GM12878 (cell line): Measurements from ENCODE around the gene CARD18. TPM values are rescaled to one million over a fixed set of nuclear protein-coding genes. Genes with fewer than 3 reads are reported as not detected.

Experiments
- ATAC-seq: fragments of 200-7000 bp; cut with Tn5 transposase; 3 replicates; pipeline ENCODE4 v1.9.1; 2020; ENCODE audit warnings: mild to moderate bottlenecking, moderate library complexity
- BruUV-seq: library from RNA; stranded (reverse); fragments of 400-500 nt; replicated peaks from 2 replicates; lab custom pipeline; 2021; lab: Mats Ljungman, UMichigan
- CTCF ChIA-PET: fragments of 300-600 bp; sonication (Branson Sonifier 250); formaldehyde crosslinking; extraction: SDS; loops from one replicate; lab custom pipeline; 2021; ENCODE audit warnings: inconsistent platforms; lab: Yijun Ruan, JAX
- POLR2A ChIA-PET: fragments of 350-600 bp; formaldehyde crosslinking; extraction: SDS; loops from one replicate; lab custom pipeline; 2021; ENCODE audit warnings: inconsistent platforms; lab: Charles Lee
- RAD21 ChIA-PET: fragments of 300-600 bp; sonication (Branson Sonifier 250); formaldehyde crosslinking; loops from one replicate; lab custom pipeline; 2023; ENCODE audit warnings: antibody characterized with exemption; ENCODE audit not compliant: unreplicated experiment; lab: Charles Lee
- SMC1A ChIA-PET: fragments of 300-600 bp; sonication (Branson Sonifier 250); formaldehyde crosslinking; loops from one replicate; lab custom pipeline; 2023; ENCODE audit not compliant: unreplicated experiment, uncharacterized antibody; lab: Charles Lee
- DNase-seq: peaks from one replicate; pipeline ENCODE4 v3.0.0-alpha.2; 2011; ENCODE audit warnings: low read depth, low spot score
- FAIRE-seq: peaks from 3 replicates; lab custom pipeline; 2011; peaks lifted over from hg19 to GRCh38; lab: Jason Lieb, UNC
- H2AFZ ChIP-seq: 2 replicates; pipeline ENCODE4 v1.6.0; 2011; ENCODE audit warnings: low read depth, low read length, control low read depth; ENCODE audit not compliant: control insufficient read depth
- H3K27ac ChIP-seq: 2 replicates; pipeline ENCODE4 v1.5.1; 2011; ENCODE audit warnings: control low read depth; ENCODE audit not compliant: control insufficient read depth, insufficient read depth
- H3K27me3 ChIP-seq, 2 experiments: replicated peaks in 1 of 2; 2 replicates each; pipeline versions ENCODE4 v1.6.0 to v1.6.1; 2011; ENCODE audit warnings: low read length in 1 of 2; ENCODE audit not compliant: control insufficient read depth in 2 of 2, insufficient read depth in 2 of 2
- H3K36me3 ChIP-seq, 2 experiments: 2 replicates each; pipeline ENCODE4 v1.5.1; 2011; ENCODE audit warnings: low read length in 1 of 2; ENCODE audit not compliant: control insufficient read depth in 2 of 2, insufficient read depth in 2 of 2
- H3K4me1 ChIP-seq: 2 replicates; pipeline ENCODE4 v1.6.1; 2011; ENCODE audit warnings: mild to moderate bottlenecking, low read length, moderate library complexity, mixed read lengths; ENCODE audit not compliant: control insufficient read depth, insufficient read depth
- H3K4me2 ChIP-seq: 2 replicates; pipeline ENCODE4 v1.6.0; 2011; ENCODE audit warnings: control low read depth; ENCODE audit not compliant: control insufficient read depth, insufficient read depth
- H3K4me3 ChIP-seq: fragments of 200-600 bp; sonication (generic); 2 replicates; pipeline ENCODE4 v1.5.1; 2016
- H3K79me2 ChIP-seq: 2 replicates; pipeline ENCODE4 v1.6.0; 2011; ENCODE audit warnings: low read length; ENCODE audit not compliant: control insufficient read depth, insufficient read depth
- H3K9ac ChIP-seq: 2 replicates; pipeline ENCODE4 v1.8.0; 2011; ENCODE audit warnings: low read length, control low read depth, mixed read lengths; ENCODE audit not compliant: control insufficient read depth, insufficient read depth
- H3K9me3 ChIP-seq: replicated peaks from 3 replicates; pipeline ENCODE4 v1.5.1; 2011; ENCODE audit warnings: mild to moderate bottlenecking, low read length; ENCODE audit not compliant: control insufficient read depth, insufficient read depth
- H4K20me1 ChIP-seq: 2 replicates; pipeline ENCODE4 v1.6.0; 2011; ENCODE audit not compliant: control insufficient read depth, insufficient read depth
- BCL11A ChIP-seq: IDR thresholded peaks from 2 replicates; pipeline ENCODE4 v1.6.1; 2011; ENCODE audit warnings: low read depth, low read length
- ETV6 ChIP-seq, 2 experiments: fragments of 450-650 bp in 1 of 2; IDR thresholded peaks in 1 of 2; conservative IDR thresholded peaks in 1 of 2; 2 replicates each; pipeline ENCODE4 v1.6.1; 2014; ENCODE audit warnings: antibody characterized with exemption in 1 of 2, borderline replicate concordance in 1 of 2, low read depth in 1 of 2, mild to moderate bottlenecking in 1 of 2, moderate library complexity in 1 of 2
- IKZF2 ChIP-seq, 2 experiments: fragments of 450-650 bp; IDR thresholded peaks; 2 replicates each; pipeline ENCODE4 v1.6.1; 2017; ENCODE audit warnings: mild to moderate bottlenecking in 2 of 2, moderate library complexity in 2 of 2
- MEF2A ChIP-seq: IDR thresholded peaks from 2 replicates; pipeline ENCODE4 v1.6.1; 2011; ENCODE audit warnings: low read depth, mild to moderate bottlenecking, low read length, moderate library complexity; ENCODE audit not compliant: insufficient read depth
- NBN ChIP-seq: fragments of 450-650 bp; IDR thresholded peaks from 2 replicates; pipeline ENCODE4 v1.6.1; 2016
- SMAD1 ChIP-seq: fragments of 450-650 bp; IDR thresholded peaks from 2 replicates; pipeline ENCODE4 v1.6.1; 2018; ENCODE audit warnings: mild to moderate bottlenecking, low read depth; ENCODE audit not compliant: partially characterized antibody
- SPI1 ChIP-seq: IDR thresholded peaks from 2 replicates; pipeline ENCODE4 v1.6.1; 2011; ENCODE audit warnings: low read depth, mild to moderate bottlenecking, low read length, moderate library complexity, borderline replicate concordance; ENCODE audit not compliant: insufficient read depth
- ZNF384 ChIP-seq: IDR thresholded peaks from 2 replicates; pipeline ENCODE4 v1.6.1; 2012; ENCODE audit warnings: low read depth, mild to moderate bottlenecking, low read length, improper control_type of control experiment, borderline replicate concordance
- ZNF622 ChIP-seq: fragments of 450-650 bp; IDR thresholded peaks from 2 replicates; pipeline ENCODE4 v1.6.1; 2017; ENCODE audit warnings: mild to moderate bottlenecking, inconsistent platforms
- WGBS: methylation state at CpG from one replicate; pipeline ENCODE4 v1.1.6; 2016; ENCODE audit warnings: low lambda C conversion rate; ENCODE audit not compliant: insufficient replicate concordance, insufficient coverage; ENCODE audit errors: missing lambda C conversion rate; 5-methylcytosine and 5-hydroxymethylcytosine counted together
- in situ Hi-C: fragments of 300-500 bp; cut with MboI; formaldehyde crosslinking; loops from 9 replicates; pipeline ENCODE4 v1.14.3; 2018; ENCODE audit warnings: mixed read lengths
- intact Hi-C: fragments of 100-400 bp; cut with micrococcal nuclease; formaldehyde crosslinking; loops from one replicate; pipeline ENCODE4 v1.14.2; 2022; ENCODE audit not compliant: unreplicated experiment
- polyA plus RNA-seq, 11 experiments: library from polyadenylated mRNA; depleted of rRNA in 4 of 11; unstranded in 6 of 11; stranded (reverse) in 5 of 11; fragments of >200 nt; fragmentation: Nextera tagmentation in 4 of 11; fragmentation: Illumina TruSeq in 1 of 11; extraction: Ambion mirVana in 4 of 11; extraction: Trizol in 1 of 11; gene quantifications; 1 replicate in 1 of 11; 2 replicates in 10 of 11; pipeline versions ENCODE4 v1.2.1 to v1.2.3, GENCODE V29; 2011 to 2016; ENCODE audit warnings: inconsistent platforms in 2 of 11, missing spikeins in 2 of 11, low read depth in 1 of 11
- total RNA-seq, 4 experiments: library from RNA; depleted of rRNA in 3 of 4; stranded (reverse); fragments of >200 nt in 3 of 4; fragmentation: Illumina TruSeq in 1 of 4; extraction: Trizol in 1 of 4; gene quantifications; 2 replicates each; pipeline versions ENCODE4 v1.2.1 to v1.2.3, GENCODE V29; 2013 to 2021
- TF ChIP-seq, protein P1 (sequence below): fragments of 450-650 bp; IDR thresholded peaks from 2 replicates; pipeline ENCODE4 v1.6.1; 2017; ENCODE audit warnings: mild to moderate bottlenecking
- TF ChIP-seq, protein P2 (sequence below): fragments of 150-350 bp; IDR thresholded peaks from 2 replicates; pipeline ENCODE4 v1.6.1; 2014; ENCODE audit warnings: mild to moderate bottlenecking, low read depth, low read length
- TF ChIP-seq, protein P3 (sequence below): fragments of 450-650 bp; formaldehyde crosslinking; IDR thresholded peaks from 2 replicates; pipeline ENCODE4 v1.4.0; 2022; ENCODE audit warnings: mild to moderate bottlenecking, moderate library complexity

The CARD18 gene
- total and polyA plus RNA-seq, 10 of the 15 experiments (the other 5 are each of a cell fraction or from before 2014, with no cell fraction given): not detected

DNA sequence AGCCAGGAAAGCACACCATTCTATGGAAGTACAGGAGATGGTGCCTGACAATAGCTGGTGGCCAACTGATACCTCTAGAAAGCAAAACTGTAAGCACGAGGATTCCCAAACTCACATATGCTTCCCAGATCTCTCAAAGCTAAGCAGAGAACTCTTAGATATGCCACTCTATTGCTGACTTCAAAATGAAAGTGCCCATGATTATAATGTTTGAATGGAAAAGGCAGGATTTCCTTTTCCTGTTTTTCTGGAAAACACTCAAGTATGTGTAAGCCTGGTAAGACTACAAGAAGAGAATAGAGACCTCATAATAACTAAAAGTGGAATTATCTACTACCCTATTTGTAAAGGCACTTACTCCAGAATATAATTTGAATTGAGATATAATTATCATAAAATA lies 2.6 kb upstream of the CARD18 start:
- 11% methylated on average over 1 of the region's 1 CpG for WGBS
- no peaks in the 10 kb centered on the region for H3K79me2 ChIP-seq
- no peak for TF ChIP-seq IKZF2 (IDR thresholded peaks at IDR 0.05)
- TF ChIP-seq ZNF384: no peak
- no peak for TF ChIP-seq ZNF622
- TF ChIP-seq, protein P1, sequence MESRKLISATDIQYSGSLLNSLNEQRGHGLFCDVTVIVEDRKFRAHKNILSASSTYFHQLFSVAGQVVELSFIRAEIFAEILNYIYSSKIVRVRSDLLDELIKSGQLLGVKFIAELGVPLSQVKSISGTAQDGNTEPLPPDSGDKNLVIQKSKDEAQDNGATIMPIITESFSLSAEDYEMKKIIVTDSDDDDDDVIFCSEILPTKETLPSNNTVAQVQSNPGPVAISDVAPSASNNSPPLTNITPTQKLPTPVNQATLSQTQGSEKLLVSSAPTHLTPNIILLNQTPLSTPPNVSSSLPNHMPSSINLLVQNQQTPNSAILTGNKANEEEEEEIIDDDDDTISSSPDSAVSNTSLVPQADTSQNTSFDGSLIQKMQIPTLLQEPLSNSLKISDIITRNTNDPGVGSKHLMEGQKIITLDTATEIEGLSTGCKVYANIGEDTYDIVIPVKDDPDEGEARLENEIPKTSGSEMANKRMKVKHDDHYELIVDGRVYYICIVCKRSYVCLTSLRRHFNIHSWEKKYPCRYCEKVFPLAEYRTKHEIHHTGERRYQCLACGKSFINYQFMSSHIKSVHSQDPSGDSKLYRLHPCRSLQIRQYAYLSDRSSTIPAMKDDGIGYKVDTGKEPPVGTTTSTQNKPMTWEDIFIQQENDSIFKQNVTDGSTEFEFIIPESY: no peak
- no peak for TF ChIP-seq SPI1
- no peak for TF ChIP-seq BCL11A
- no peak for TF ChIP-seq SMAD1
- no peak for TF ChIP-seq NBN
- no peak for TF ChIP-seq ETV6 (conservative IDR thresholded peaks at IDR 0.05 in 1 of 2, IDR thresholded peaks at IDR 0.05 in 1 of 2; ENCODE audit: borderline replicate concordance in 1 of 2, low read depth in 1 of 2)
- no peak for TF ChIP-seq MEF2A
- TF ChIP-seq, protein P2, sequence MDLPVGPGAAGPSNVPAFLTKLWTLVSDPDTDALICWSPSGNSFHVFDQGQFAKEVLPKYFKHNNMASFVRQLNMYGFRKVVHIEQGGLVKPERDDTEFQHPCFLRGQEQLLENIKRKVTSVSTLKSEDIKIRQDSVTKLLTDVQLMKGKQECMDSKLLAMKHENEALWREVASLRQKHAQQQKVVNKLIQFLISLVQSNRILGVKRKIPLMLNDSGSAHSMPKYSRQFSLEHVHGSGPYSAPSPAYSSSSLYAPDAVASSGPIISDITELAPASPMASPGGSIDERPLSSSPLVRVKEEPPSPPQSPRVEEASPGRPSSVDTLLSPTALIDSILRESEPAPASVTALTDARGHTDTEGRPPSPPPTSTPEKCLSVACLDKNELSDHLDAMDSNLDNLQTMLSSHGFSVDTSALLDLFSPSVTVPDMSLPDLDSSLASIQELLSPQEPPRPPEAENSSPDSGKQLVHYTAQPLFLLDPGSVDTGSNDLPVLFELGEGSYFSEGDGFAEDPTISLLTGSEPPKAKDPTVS: no peak
- TF ChIP-seq, protein P3, sequence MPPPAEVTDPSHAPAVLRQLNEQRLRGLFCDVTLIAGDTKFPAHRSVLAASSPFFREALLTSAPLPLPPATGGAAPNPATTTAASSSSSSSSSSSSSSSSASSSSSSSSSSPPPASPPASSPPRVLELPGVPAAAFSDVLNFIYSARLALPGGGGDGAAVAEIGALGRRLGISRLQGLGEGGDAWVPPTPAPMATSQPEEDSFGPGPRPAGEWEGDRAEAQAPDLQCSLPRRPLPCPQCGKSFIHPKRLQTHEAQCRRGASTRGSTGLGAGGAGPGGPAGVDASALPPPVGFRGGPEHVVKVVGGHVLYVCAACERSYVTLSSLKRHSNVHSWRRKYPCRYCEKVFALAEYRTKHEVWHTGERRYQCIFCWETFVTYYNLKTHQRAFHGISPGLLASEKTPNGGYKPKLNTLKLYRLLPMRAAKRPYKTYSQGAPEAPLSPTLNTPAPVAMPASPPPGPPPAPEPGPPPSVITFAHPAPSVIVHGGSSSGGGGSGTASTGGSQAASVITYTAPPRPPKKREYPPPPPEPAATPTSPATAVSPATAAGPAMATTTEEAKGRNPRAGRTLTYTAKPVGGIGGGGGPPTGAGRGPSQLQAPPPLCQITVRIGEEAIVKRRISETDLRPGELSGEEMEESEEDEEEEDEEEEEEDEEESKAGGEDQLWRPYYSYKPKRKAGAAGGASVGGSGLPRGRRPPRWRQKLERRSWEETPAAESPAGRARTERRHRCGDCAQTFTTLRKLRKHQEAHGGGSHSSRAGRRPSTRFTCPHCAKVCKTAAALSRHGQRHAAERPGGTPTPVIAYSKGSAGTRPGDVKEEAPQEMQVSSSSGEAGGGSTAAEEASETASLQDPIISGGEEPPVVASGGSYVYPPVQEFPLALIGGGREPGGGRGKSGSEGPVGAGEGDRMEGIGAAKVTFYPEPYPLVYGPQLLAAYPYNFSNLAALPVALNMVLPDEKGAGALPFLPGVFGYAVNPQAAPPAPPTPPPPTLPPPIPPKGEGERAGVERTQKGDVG: no peak
- intact Hi-C loops (no loop called here), in situ Hi-C loops (no loop called here)
- H3K9ac ChIP-seq: no peak overlapping the region
- no peaks in the 10 kb centered on the region for H3K9me3 ChIP-seq
- DNase-seq (no peak), ATAC-seq (no peak), FAIRE-seq (no peak)
- peaks cover 0 to 3% of the 10 kb centered on the region in 2 experiments; a peak in 1 of 4 replicates for H3K27me3 ChIP-seq
- no peak overlapping the region for H3K4me2 ChIP-seq
- no peak overlapping the region for H3K4me3 ChIP-seq
- no peak overlapping the region for H3K27ac ChIP-seq
- H3K4me1 ChIP-seq: no peaks in the 10 kb centered on the region
- no peak overlapping the region for H2AFZ ChIP-seq
- CTCF ChIA-PET: no interaction called here
- BruUV-seq: no TSS peak
- no peaks in the 10 kb centered on the region for H4K20me1 ChIP-seq
- RAD21 ChIA-PET: no interaction called here
- SMC1A ChIA-PET: no interaction called here
- no peaks in the 10 kb centered on the region for H3K36me3 ChIP-seq
- POLR2A ChIA-PET: no interaction called here
